Esophagus muscularis mucosa (tissue), 2 donors: Measurements from ENCODE around the gene FTO.

Experiments
- POLR2A ChIP-seq: fragments of 450-650 bp; IDR thresholded peaks from one replicate; pipeline ENCODE4 v1.6.1; 2017; ENCODE audit warnings: antibody characterized with exemption, moderate library complexity, mild to moderate bottlenecking, low read depth
- POLR2AphosphoS5 ChIP-seq, 2 donors: sonication (generic); formaldehyde crosslinking; IDR thresholded peaks; one replicate each; pipeline ENCODE4 v1.6.1; 2017; ENCODE audit warnings: antibody characterized with exemption in 2 of 2

- TF ChIP-seq POLR2AphosphoS5 (IDR thresholded peaks at IDR 0.05) (no peak), POLR2A (no peak)
Measured at GRCh38 chr16:54106057-54106456, 402.1 kb downstream of the FTO start.
